ENCODE measurements around the gene FAM117A.
A peak's percentile ranks its signal among the peaks of the same experiment; 100 is the strongest.

The FAM117A gene

GRCh38 chr17:49763735-49764558 is at the start of gene FAM117A:
FAM117A (minus strand) TSS chr17:49764131; CDS start chr17:49764087, 44 bp downstream.
- peak; percentile 79 to 93 for DNase-seq (ENCODE audit: low read depth in 1 of 2, low spot score in 1 of 2)

GRCh38 chr17:49809056-49809455 is 45.1 kb upstream of the FAM117A start:
- no peak for DNase-seq (ENCODE audit: low read depth in 1 of 2, low spot score in 1 of 2)

GRCh38 chr17:49798738-49799137 is 34.8 kb upstream of the FAM117A start:
- DNase-seq (ENCODE audit: low read depth in 1 of 2, low spot score in 1 of 2): no peak

GRCh38 chr17:49798182-49798581 is 34.3 kb upstream of the FAM117A start:
- no peak for DNase-seq (ENCODE audit: low read depth in 1 of 2, low spot score in 1 of 2)

GRCh38 chr17:49795372-49795771 is 31.4 kb upstream of the FAM117A start:
- no peak for DNase-seq (ENCODE audit: low read depth in 1 of 2, low spot score in 1 of 2)

- no peak for DNase-seq (ENCODE audit: low read depth in 1 of 2, low spot score in 1 of 2)
Measured at GRCh38 chr17:49793309-49793708, 29.4 kb upstream of the FAM117A start.

- no peak for DNase-seq (ENCODE audit: low read depth in 1 of 2, low spot score in 1 of 2)
Measured at GRCh38 chr17:49789243-49789578, 25.3 kb upstream of the FAM117A start.

GRCh38 chr17:49788478-49789242 is 24.7 kb upstream of the FAM117A start, which contains the start of gene KAT7:
KAT7 (plus strand) TSS chr17:49788681; CDS start chr17:49788835, 154 bp downstream.
- DNase-seq (ENCODE audit: low read depth in 1 of 2, low spot score in 1 of 2): peak; percentile 95 to 97

- DNase-seq (ENCODE audit: low read depth in 1 of 2, low spot score in 1 of 2): no peak
Measured at GRCh38 chr17:49787884-49788477, 24.1 kb upstream of the FAM117A start.

- no peak for DNase-seq (ENCODE audit: low read depth in 1 of 2, low spot score in 1 of 2)
Measured at GRCh38 chr17:49784636-49785035, 20.7 kb upstream of the FAM117A start.

GRCh38 chr17:49783791-49784190 is 19.9 kb upstream of the FAM117A start:
- no peak for DNase-seq (ENCODE audit: low read depth in 1 of 2, low spot score in 1 of 2)

GRCh38 chr17:49783071-49783715 is 19.3 kb upstream of the FAM117A start:
- DNase-seq (ENCODE audit: low read depth in 1 of 2, low spot score in 1 of 2): no peak

GRCh38 chr17:49779739-49780231 is 15.9 kb upstream of the FAM117A start:
- no peak for DNase-seq (ENCODE audit: low read depth in 1 of 2, low spot score in 1 of 2)

- no peak for DNase-seq (ENCODE audit: low read depth in 1 of 2, low spot score in 1 of 2)
Measured at GRCh38 chr17:49779156-49779738, 15.3 kb upstream of the FAM117A start.

GRCh38 chr17:49777563-49777962 is 13.6 kb upstream of the FAM117A start:
- no peak for DNase-seq (ENCODE audit: low read depth in 1 of 2, low spot score in 1 of 2)

GRCh38 chr17:49776551-49777300 is 12.8 kb upstream of the FAM117A start:
- no peak for DNase-seq (ENCODE audit: low read depth in 1 of 2, low spot score in 1 of 2)

- DNase-seq (ENCODE audit: low read depth in 1 of 2, low spot score in 1 of 2): no peak
Measured at GRCh38 chr17:49775546-49776260, 11.8 kb upstream of the FAM117A start.

- no peak for DNase-seq (ENCODE audit: low read depth in 1 of 2, low spot score in 1 of 2)
Measured at GRCh38 chr17:49766918-49767530, 3.1 kb upstream of the FAM117A start.

- DNase-seq (ENCODE audit: low read depth in 1 of 2, low spot score in 1 of 2): no peak
Measured at GRCh38 chr17:49764559-49765180, 739 bp upstream of the FAM117A start.
